CD4-positive, alpha-beta T cell treated with Interleukin-10 for 1 hour (primary cell): ENCODE data around the gene ITGA6.

Experiments
- DNase-seq: peaks from one replicate; pipeline ENCODE4 v3.0.0-alpha.2; 2020

Gene ITGA6

DNA sequence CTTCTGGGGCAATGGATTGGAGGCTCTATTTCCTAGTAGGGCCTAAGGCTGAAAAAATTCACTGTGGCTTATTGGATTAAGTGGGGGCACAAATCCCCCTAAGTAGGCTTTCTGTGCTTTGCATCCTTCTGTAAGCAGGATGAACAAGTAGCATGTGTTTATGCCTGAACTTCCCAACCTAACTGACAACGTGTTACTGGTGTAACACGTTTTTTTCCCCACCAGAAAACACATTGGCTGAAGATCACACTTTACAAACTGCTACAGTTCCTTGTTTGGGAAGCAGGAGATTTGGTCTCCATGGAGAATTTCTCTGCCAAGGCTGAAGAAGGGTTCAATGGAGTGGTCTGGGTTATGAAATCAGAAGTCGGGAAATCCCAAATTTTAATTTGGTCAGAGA lies 7.2 kb upstream of the ITGA6 start:
- no peak for DNase-seq

GRCh38 chr2:172423160-172423559 lies 4.2 kb upstream of the ITGA6 start:
- no peak for DNase-seq

GRCh38 chr2:172425336-172425735 lies 2.0 kb upstream of the ITGA6 start:
- no peak for DNase-seq

DNA sequence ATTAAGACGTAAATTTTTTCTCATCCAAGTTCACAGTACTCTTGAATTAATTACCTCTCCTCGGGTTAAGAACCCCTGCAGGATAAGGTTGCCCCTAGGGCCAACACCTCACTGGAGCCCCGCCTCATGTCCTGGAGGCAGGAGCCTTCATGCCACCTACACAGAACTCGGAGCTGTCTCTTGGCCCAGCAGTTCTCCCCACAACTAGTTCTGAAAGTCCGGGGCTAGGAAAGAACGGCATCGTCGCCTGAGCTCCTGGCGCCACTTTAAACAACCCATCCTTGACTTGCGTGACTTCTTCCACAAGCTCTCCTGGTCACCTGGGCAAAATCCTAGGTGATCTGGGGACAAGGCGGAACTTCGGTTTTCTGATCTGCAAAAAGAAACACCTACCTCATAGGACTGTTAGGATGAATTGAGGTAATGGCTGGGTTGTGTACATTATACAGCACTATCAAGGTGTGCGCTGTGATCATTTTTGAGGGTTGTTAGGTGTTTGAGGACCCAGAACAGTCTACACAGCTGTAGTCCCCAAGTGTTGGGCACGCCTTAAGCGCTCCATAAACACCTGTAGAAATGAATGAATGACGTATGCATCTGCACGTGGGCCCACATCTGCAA lies 641 bp upstream of the ITGA6 start:
- DNase-seq = no peak

DNA sequence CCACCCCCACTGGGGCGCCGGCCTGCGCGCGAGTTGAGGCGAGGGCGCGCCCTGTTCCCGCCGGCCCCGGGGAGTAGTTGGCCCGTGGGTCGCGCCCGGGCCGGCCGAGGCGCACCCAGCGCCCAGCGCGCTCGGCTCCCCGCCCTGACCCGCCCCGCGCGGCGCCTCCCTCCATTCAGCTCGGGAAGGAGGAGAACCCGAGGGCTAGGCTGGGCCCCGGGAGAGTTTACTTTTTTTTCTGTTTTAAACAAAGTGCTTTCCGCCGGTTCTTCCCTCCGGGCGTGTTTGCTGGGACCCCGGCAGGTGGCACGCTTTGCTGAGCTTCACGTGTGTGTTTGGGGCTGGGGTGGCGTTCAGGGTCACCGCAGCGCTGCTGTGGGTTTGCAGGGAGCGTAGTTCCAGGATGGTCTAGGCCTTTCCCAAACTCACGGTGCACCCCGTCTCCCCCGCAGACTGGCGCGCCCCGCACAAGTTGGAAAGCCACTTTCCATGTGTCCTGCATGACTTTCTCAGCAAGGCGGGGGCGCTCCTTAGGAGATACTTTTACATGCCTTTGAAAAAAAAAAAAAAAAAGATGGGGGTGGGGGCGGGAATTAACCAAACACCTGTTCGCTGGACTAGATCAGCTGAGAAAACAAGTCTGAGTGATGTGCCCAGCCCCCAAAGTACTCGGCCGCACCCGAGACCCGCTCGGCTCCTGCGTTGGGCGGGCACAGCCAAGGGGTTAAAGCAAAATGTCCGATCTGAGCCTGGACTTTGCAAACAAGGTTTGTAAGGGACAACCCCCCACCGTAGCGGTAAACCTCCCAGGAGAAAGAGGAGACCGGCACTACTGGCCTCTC lies 825 bp downstream of the ITGA6 start:
- peak; percentile 68 for DNase-seq

GRCh38 chr2:172428832-172429210 lies 1.4 kb downstream of the ITGA6 start:
- no peak for DNase-seq

GRCh38 chr2:172429301-172429968 lies 2.0 kb downstream of the ITGA6 start:
- no peak for DNase-seq

DNA sequence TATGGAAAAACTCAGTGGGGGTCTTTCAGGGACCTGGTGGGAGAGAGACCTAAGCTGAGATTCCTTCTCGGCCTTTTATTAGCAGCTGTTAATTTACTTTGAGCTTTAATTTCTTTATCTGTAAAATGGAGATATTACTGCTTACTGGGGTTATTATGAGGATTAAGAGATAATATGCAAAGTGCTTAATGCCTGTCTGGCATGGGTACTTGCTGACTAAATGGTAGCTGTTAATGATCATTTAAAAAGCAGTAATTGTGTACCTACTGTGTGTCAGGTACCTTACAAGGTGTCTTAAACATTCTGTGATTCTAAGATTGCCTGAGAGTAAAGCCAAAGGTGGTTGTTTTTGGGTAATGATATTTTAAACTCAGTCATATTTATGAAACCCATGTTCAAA lies 2.6 kb downstream of the ITGA6 start:
- DNase-seq = no peak

- DNase-seq = no peak
Observed at GRCh38 chr2:172430678-172431077, 3.3 kb downstream of the ITGA6 start.

- no peak for DNase-seq
Observed at GRCh38 chr2:172431463-172431862, 4.1 kb downstream of the ITGA6 start.

DNA sequence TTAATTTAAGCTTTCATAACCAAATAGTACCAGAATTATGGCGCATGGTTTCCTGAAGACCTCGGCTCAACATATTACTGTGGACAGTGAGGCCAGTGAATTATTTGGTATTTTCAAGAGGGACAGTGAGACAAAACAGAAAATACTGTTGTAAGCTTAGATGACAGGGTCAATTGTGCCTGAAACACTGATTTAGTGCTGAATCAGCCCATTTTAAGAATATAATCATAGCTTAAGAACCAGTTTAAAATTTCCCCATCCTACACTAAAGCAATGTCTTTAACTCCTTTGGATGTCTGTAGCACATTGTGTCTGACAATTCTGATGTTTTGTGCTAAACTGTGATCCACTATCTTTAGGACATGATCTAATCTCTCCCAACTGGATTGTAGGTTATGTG lies 4.6 kb downstream of the ITGA6 start:
- no peak for DNase-seq

DNA sequence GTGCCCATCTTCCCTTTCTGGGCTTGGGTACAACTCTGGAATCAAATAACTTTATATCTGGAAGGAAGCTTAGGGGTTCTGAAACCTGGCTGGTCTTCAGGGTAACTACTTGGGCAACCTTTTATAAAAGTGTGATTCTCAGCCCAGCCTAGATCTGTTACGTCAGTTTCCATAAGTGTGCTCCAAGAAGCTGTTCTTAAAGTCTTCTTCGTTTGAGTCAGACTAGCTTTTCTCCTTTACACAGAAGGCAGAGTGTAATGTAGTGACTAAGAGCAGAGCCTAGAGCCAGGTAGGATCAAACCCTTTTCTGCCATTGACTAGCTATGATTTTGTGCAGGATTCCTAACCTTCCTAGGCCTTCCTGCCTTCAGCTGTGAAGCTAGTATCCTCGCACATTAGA lies 5.8 kb downstream of the ITGA6 start:
- DNase-seq = no peak

GRCh38 chr2:172434821-172435605 lies 7.6 kb downstream of the ITGA6 start:
- DNase-seq = peak; percentile 83

DNA sequence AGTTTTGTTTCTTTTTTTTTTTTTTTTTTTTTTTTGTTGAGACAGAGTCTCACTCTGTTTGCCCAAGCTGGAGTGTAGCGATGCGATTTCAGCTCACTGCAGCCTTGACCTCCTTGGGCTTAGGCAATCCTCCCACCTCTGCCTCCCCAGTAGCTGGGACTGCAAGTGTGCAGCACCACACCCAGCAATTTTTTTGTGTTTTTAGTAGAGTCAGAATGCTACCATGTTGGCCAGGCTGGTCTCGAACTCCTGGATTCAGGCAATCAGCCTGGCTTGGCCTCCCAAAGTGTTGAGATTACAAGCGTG lies 8.2 kb downstream of the ITGA6 start:
- DNase-seq = no peak

DNA sequence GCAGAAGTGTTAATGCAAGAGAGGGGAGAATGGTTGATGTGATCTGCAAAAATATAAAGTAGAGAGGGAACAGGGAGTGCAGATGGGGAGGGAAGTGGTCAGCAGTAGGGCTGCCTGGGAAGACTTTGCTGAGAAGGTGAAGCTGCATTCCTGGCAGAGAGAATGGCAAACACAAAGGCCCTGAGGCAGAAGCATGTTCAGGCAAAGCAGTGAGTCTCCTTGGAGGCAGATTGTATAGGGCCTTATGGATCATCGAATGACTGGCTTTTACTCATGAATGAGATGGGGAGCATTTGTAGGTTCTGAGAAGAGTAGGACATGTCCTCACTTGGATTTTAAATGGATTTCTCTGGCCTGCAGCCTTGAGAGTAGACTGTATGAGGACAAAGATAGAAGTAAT lies 9.5 kb downstream of the ITGA6 start:
- DNase-seq = no peak

DNA sequence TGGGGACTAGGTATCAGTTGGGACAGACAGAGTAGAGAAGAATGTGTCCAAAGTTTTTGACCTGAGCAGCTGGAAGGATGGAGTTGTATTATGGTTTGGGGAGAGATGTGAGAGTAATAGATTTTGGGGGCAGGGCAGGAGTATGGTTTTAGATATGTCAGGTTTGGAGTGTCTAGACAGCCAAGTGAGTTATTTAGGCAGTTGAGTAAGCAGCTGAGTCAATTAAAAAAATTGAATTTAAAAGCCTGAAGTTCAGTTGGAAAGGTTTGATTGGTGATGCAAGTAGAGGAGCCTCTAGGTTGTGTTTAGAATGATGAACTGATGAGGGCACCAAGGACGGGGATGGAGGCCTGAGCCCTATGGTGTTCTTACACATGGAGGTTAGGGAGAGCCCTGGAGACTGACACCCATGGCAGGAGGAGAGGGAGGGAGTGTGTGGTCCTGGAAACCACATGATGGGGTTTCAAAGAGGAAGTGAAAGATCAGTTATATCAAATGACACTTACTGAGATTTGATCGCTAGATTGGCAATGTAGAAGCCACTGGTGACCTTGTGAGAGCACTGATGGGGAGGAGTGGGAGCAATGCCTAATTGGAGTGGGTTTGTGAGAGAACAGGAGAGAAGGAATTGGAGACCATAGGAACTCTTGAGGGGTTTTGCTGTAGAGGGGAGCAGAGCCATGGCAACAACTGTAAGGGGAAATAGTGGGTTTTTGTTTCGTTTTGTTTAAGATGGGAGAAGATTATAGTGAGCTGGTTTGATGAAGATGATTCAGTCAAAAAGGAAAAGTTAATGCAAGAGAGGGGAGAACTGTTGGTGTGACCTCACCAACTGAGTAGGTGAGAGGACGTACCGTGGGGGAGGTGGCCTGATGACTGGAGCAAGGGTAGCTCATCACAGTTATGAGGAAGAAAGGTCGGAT lies 10.3 kb downstream of the ITGA6 start:
- DNase-seq = peak; percentile 43

DNA sequence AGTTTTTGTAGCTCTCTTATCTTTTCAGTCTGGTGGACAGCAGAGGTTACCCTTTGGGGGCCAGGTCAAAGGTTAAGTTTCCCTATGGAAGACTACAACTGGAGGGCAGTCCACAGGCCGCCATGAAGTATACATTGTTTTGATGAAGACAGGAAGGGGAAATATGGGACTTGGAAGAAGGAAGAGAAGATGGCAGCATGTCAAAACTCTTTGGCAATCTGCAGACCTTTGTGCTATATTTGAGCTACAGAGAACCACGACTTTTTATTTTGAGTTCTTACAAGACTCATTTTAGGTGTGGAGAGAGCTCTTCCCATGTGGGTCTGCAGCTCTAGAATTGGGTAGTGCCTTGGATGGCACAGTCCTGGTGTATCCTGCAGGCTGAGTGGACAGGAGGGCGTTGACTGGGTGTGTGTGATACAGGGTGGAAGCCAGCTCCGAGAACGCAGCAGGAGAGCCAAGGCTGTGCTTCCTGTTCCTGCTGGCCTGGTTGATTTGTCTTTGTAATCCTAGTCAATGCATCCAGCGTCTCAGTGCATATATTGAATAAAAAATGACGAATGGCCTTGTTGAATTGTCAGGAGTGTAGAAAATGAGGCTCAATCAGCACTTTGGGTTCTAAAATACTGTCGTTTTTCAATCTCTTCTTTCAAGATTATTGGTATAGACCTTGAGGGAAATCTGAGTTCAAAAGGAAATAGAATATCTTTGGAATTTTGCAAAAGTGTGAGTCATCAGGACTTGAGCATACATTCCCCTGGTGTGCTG lies 11.5 kb downstream of the ITGA6 start:
- DNase-seq = no peak

DNA sequence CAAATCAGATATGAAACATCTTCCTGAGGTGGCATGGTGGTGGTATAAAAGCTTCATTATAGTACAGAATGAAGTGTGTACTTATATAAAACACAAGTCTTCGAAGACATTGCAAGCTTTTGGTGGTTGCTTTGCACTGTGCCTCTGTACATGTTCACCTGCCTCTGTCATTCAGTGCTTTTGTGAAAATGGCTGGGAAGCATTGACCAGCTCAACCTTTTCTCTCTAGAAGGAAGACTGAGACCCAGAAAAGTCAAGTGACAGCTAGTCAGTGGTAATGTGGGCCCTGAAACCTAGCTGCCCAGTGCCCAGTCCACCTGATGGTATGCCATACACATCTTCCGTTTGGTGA lies 12.1 kb downstream of the ITGA6 start:
- no peak for DNase-seq

- no peak for DNase-seq
Observed at GRCh38 chr2:172439911-172440310, 12.5 kb downstream of the ITGA6 start.

DNA sequence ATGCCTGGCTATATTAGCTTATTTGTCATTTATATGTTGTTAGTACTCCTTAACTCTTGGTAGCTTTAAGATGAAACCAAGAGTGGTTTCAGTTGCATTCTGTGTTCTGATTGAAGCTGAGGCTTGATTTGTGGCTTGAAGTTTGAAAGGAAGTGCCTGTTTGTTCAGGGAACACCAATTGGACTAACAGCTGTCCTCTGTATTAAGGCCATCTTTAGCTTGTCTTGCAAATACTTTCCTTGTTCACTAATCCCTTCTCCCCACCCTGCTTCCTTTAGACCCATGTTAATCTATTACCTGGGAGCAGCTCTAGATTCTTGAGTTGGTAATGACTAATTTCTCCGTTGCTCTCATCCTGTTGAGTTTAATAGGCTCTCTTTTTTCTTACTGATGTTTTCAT lies 13.4 kb downstream of the ITGA6 start:
- DNase-seq = no peak

DNA sequence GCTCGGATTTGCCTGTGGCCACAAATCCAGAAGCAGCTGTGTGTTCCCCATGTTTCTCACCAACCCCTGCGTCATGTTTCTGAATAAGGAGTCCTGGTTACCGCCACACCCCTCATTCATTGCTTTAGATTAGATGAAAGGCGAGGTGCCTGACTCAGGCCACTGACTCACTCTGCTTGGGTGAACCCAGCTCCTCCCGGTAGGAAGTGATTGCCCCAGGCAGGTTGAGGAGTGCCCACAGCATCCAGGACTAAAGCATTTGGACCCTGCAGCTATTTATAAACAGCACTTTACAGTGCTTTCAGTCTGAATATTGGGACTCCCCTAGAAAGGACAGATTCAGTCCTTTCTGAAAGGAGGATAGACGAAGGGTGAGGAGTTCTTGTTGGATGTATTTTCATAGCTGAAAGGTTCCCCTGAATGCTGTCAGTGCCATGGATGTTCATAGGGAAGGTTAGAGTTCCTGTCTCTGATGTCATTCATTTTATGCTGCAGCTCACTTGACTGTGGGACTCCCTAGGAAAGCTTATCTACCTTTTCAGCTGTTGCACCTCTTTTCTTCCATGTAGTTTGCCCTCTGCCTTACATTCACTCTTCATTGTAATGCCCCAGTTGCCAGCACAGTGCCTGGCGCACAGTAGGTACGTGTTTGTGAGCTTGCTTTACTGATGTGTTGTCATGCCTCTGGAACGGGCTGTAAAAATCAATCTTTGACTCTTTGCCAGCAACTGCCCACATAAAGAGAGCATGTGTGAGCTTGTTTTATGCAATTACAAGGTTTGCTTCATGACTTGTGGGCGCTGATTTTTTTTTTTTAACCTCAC lies 14.9 kb downstream of the ITGA6 start:
- DNase-seq = peak; percentile 25
